Stimulated activated CD4-positive, alpha-beta T cell treated with anti-CD3 and anti-CD28 coated beads, Interleukin-4, amount 100 ng/mL, for 24 hours (primary cell): Measurements from ENCODE around the gene GARNL3.

Source experiments
- DNase-seq: peaks from one replicate; pipeline ENCODE4 v3.0.0-alpha.2; 2020

The GARNL3 gene

DNA sequence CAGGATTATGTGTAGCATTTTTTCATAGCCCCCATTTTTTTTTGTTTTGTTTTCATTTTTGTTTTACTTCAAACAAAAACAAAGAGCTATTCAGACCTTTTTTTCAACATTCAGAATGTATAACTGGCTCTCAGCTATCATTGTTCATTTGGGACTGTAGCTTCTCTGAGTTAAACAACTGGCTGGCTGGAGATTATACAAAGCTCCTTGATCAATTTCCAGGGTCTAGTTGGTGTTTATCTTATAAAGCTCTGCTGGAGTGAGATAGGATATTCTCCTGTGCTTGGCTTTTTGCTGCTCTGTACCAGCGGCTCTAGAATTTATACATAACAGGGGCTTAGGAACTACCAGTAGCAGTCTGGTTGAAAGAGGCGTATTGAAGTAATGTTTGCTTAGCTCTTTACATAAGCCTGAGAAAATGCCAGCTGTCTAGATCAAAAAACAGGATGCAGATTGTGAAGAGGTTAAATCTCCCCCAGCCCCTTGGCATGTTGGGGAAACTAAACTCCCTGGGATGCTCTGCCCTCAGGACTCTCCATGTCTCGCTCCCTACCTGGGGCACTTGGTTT, 15.2 kb downstream of the GARNL3 start:
- no peak for DNase-seq

DNA sequence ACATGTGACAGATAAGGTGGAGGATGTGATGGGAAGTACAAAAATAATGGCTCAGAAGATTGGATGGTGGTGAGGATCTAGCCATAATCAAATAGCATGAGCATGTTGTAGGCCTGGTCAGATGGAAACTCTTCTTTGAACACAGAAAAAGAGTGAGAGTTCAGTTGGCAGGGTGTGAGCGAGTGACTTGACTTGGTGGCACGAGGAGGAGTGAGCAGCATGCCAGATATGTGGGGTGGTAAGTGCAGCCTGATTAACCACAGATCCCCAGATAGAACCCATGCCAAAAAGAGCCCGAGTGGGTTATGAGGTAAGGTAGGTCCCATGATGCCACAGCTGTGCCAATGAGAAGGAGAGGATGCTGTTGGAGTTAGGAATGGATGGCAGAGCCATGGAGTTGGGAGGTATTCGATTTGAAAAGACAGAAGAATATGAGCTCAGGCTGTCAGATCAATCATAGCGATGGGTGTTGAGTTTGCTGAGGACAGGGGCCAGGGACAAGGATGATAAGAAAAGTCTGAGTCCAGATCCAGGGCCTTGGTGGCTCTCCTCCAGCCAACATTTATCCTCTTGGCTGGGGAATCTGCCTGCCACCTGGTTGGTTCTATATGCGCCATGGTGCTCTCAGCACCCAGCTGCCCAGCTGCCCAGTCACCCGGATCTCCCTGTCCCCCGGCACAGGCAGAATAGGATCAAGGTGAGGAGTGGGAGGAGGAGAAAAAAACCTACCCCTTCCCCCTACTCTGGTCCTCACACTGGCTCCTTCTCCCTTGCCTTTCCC, 16.5 kb downstream of the GARNL3 start:
- no peak for DNase-seq

DNA sequence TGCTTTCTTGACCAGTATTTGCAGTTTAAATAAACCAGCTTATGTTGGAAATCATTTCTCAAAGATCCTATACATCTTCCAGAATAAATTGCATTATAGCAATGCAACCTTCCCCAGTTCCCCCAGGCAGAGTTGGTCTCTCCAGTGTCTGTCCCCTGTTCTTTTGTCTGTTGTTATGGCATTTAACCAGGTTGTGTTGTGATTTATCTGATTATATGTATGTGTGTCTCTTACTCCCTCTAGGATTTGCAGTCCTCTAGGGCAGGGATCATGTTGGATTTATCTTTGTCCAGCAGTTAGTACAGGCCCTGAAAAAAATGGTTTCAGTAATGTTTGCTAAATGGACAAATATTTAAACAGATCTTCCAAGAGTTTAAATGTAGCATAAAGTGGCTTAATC, 17.3 kb downstream of the GARNL3 start:
- DNase-seq = no peak

DNA sequence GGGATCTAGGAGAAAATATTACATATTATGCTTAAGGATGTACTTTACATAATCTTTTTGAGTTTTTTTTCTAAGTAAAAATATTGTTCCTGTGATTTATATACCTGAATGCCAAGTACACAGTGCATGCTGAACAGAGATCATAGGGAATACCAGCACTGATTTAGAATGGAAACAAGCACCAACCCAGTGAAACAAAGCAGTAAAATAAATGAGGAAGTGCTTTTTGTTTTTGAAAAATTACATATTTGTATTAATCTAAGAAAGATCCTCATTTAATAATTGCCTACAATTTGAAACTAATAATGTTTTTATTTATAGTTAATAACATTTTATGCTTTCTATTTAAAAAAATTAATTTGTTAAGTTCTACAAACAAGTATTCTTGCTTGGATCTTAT, 18.0 kb downstream of the GARNL3 start:
- DNase-seq = no peak

DNA sequence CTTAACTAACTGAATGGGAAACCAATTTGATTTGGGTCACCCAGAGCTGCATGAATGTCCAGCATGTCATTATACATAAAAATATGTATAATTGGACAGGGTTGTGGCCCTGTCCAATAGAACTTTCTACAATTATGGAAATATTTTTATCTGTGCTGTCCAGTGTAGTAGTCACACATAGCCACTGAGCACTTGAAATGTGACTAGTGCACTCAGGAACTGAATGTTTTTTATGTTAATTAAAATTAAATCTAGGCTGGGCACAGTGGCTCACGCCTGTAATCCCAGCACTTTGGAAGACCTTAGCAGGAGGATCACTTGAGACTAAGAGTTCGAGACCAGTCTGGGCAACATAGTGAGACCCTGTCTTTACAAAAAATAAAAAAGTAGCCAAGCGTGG, 18.6 kb downstream of the GARNL3 start:
- DNase-seq = no peak

DNA sequence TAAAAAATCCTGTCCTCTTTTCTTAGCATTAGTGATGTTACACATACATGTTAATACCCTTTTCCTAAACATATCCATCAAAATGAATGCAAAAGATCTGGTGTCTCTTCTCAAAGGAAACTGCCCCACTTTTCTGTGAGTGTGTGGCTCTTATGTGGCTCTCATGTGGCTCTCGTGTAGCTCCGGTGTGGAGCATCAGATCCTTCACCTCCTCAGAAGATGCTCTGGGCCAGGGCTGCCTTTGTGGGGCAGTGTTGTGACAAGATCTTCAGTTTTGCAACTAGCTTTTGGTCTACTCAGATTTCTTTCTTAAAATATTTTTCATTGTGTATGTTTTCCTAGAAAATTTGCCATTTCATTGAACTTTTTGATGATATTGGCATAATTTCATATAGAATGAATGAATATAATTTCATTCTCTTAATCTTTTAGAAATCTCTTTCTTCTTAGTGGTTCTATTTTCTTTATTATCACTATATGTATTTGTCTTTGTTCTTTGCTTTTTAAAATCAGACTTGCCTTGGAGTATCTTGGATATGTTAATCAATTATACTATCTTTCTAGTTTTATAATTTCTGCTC, 19.4 kb downstream of the GARNL3 start:
- DNase-seq = peak; percentile 18

DNA sequence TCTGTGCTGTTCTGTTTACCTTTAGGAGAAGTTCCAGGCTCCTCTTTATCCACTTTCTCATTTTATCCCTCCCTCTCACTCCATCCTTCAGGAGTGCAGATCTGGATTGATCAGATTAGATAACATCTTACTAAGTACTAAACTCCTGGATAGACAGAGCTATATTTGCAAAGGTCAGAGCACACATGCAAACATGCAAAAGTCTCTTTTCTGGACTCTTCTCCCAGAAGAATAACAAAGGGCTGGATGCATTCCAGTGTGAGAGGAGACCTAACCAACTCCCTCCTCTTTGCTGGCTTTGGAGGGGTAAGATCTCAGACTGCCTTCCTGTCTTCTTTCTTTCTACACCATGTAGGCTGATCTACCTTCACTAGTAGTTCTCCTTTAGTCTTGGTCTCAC, 21.4 kb downstream of the GARNL3 start:
- DNase-seq = no peak

DNA sequence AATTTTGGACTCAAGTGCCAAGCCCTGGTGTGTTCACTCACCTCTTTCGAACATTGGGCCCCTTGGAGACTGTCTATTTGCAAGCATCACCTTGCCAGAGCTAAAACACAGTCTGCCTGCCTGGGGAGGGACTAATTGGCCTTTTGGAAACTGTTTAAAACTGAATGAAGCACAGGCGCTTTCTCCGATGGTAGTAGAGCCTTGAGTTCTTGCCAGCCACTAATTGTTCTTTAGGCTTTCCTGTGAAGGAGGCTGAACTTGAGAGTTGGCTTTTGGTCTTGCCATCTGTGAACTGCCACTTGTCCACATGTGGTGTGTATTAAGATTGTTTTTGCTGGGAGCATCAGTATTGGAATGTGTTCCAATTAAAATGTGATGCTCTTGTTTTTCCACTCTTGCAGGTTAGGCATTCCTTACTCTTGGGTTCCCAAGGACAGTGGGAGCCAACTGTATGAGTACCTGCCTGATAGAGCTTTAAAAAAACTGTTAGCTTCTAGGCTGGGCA, 26.0 kb downstream of the GARNL3 start:
- no peak for DNase-seq

DNA sequence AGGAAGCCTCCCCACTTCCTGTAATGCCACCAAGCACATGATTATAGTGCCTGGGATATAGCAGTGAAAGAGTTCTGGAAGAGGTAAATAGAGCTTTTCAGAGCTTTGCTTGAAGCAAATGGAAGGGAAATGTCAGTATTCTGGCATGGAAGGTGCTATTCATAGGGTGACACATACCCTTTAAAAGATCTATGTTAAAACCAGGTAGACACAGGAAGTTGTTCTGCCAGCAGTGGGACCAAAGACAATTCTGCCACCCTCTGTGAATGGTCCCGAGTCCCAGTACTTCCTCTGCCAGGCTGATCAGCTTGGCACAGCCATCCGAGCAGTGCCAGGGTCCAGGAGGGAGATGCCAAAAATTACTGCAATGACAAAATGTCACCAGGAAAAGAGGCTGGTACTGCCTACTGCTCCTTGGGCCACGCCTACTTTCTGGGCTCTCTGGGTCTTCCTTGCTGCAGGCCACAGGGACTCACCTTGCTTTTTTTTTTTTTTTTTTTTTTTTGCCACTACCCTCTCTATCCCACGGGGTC, 26.7 kb downstream of the GARNL3 start:
- DNase-seq = no peak

DNA sequence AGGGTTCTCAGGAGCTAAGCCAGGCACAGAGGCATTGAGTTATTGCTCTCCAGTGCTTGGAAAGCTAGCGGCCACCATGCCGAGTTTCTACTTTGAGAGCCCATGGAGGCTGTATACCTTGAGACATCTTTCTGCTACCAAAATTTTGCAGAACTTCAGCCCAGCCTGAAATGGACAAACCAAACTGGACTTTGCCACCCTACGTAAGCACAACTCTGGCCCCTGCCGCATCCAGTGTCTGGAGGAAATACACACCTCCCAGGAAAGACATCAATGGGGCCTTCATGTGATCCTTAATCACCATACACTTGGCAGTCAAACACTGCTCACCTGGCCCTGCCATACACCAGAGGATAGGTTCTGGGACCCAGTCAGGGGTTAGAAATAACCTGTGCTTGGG, 27.8 kb downstream of the GARNL3 start:
- DNase-seq = no peak

DNA sequence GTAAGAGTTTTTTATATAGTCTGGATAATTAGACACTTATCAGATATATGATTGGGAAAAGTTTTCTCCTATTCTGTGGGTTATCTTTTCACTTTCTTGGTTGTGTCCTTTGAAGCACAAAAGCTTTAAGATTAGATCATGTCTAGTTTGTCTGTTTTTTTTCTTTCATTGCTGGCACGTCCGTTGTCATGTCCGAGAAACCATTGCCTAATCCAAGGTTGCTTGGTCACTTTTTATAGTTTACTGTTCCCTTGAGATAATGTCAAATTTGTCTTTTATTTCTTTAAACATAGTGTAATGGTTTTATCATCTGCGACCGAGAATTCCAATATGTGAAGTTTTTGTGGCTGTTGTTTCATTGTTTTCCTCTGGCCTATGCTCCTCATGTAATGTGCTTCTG, 28.8 kb downstream of the GARNL3 start:
- no peak for DNase-seq

DNA sequence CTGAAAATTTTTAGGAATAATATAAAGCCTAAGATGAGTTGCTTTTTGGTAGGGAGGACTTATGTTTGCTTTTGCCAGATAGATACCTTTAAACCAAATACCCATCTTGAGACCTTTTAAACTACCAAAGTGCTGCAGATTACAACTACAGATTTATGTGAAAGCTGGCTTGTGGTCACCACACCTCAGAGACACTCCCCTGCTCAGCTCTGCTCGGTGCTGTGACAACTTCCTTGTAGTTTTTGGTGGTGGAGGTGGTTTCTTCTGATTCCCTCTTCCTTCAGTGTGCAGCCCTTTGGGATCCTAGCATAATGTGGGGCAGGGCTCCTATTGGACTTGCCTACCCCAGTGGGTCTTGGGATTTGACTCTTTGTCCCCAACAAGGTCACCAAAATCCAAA, 29.2 kb downstream of the GARNL3 start:
- no peak for DNase-seq

DNA sequence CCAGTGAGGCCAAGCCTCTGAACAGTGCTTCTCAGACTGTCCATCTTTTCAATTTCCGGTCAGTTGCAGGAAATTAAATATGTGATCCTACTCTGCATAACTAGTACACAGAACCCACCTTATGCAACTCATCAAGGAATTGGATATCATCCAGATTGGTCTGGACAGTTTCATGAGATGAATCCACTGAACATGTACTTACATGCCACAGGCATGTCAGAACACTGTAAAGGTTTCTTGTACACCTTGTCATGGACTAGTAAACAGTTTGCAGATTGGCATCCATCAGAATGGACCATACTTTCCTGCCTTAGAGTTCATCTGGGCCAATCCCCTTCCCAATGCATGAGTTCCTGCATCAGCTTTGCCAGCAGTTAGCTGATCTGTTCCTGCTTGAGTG, 30.4 kb downstream of the GARNL3 start:
- DNase-seq = no peak

DNA sequence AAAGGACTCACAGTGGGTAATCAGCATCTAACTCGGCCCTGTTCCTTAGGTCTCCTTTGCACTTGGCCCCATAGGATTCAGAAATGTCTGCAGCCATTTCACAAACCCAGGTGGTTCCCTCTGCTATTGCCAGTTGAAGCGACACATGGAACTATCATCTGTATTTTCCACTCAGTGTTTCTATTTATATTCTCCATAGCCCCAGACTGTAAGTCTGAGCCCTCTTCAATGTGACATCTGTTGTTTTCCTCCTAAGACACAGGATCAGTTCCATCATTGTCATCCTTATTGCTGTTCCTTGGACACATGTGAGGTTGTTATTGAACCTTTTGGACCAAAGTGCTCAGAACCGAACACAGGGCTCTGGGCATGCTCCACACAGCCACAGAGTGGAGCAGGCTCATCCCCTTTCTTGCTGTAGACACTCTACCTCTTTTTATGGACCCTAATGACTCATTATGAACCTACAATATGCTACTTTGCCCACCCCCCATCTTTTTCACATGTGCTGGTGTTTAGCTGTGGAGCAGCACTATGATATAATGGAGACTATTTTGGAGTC, 36.4 kb downstream of the GARNL3 start:
- no peak for DNase-seq

DNA sequence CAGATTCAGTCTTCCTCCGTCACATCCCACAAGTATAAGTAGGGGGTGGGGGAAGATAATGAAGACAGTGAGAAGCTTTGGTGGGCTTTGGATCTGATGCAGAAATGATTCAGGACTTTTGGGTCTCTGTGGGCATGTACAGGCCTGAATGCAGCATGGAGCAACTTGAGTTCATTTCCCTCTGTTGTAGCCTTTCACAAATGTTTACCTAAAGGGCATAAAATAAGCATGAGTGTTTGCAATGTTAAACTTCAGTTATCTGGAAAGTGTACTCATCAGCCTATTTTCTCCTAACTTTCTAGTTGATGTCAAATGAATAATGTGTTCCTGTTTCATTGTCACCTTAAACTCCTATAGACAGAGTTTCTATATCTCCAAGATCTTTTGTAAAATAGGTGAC, 39.3 kb downstream of the GARNL3 start:
- DNase-seq = no peak

DNA sequence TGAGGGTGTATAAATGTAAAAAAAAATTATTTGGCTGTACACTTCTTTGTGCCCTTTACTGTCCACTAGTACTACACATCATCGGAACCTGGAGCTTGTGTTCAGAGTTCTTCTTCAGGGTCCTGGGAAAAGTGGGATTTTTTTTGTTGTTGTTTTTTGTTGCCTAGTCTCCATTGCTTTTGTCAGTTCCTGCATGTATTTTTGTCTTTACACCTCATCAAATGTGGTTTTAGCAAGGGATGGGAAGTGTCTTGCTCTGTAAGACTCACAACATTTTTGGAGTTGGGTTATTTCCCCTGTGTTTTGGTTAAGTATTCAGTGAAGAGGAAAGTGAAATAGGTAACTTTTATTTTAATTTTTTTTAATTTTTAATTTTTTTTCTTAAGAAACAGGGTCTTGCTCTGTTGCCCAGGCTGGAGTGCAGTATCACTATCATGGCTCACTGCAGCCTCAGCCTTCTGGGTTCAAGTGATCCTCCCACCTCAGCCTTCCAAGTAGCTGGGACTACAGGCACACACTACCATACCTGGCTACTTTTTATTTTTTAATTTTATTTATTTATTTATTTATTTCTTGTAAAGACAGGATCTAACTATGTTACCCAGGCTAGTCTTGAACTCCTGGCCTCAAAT, 40.7 kb downstream of the GARNL3 start:
- no peak for DNase-seq

DNA sequence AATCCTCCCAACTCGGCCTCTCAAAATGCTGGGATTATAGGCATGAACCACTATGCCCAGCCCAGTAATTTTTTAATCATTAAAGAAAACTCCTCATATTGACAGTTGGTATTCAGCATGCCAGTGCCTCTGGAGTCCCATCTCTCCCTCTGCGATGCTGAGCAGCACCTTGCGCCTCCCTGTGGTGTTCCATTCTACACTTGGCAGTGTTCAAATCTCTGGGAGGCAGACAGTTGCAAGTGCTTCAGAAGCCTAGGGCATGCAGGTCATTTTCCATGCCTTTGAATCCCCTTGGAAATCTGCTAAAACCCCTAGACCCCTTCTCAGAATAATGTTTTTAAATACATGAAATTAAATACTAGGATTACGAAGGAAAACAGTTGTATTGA, 41.3 kb downstream of the GARNL3 start:
- no peak for DNase-seq

DNA sequence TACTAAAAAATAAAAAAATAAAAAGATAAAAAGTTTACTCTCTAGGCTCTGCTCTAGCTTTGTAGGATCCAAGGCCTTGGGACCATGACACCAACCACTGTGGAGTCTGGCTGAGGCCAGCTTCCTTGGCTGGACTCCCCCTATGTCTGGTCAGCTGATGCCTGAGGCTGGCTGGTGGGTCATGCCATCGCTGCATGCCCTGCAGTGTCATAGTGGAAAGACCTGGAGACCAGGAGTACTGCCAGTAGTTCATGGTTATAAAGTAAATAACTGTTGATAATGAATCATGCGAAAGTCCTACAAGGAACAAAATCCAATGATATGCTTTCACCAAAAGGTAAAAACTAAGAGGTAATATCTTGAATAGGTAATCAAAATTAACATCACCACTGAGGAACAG, 43.2 kb downstream of the GARNL3 start:
- no peak for DNase-seq

DNA sequence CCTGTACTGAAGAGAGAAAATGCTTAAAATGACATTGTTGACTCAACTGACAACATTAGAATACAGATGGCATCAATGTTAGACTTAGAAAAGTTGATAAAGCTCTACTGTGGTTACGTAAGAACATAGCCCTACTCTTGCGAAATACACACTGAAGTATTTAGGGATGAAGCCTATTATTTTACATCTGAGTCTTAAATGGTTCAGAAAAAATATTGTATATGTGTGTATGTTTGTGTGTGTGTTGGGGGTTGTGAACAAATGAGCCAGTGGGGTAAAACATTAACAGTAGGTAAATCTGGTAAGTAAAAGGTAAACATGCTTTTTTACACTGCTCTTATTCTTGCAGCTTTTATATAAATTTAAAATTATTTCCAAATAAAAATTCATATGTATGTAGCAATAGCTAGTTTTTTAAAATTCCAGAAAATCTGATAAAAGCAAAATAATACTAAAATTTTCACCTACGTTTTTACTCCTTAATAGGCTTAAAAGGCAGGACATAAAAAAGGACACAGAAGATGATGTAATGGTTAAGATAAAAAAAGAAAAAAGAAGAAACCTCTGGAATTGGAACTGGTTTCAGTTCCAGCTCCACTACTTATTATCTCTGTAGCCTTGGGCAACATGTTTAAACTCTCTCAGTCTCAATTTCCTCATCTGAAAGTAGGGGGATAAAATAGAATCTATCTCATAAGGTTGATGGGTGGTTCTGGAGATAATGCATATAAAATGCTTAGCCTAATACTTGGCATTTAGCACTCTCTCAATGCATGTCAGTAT, 44.3 kb downstream of the GARNL3 start:
- DNase-seq = no peak

DNA sequence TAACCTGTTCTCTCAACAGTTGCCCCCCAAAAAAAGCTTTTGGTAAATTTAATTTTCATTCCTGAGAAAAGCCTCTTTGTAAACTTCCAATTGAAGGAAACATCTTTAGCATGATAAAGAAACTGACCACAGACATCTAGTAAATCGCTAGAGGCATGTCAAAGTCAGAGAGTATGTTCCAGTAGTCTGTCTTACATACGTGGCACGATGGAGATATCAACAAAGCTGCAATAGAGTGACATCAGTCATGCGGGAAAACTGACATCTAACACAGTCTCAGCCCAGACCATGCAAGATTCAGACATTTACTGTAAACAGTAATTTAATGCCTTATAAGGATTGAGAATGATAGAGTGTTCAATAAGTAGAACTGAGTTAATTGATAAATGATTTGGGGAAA, 45.1 kb downstream of the GARNL3 start:
- no peak for DNase-seq

DNA sequence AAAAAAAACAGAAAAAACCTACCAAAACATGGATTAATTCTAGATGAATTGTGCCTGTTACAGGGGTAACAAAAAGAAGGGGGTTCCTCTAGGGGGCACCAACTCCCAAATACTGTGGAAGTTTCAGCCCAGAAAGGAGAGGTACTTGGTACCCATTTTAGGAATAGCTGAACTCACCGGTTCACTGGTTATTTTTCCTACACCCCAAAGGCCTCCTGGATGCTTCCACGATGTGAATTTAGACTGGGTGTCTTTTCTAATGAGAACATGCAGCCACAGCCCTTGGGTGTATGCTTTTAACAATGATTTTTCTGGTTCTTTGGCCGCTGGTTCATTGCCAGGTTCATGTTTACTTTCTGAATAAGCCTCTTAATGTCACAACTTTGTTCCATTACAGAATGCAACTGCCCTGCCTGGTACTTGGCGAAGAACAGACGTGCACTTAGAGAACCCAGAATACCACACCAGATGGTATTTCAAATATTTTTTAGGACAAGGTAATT, 46.7 kb downstream of the GARNL3 start:
- DNase-seq = peak; percentile 34

DNA sequence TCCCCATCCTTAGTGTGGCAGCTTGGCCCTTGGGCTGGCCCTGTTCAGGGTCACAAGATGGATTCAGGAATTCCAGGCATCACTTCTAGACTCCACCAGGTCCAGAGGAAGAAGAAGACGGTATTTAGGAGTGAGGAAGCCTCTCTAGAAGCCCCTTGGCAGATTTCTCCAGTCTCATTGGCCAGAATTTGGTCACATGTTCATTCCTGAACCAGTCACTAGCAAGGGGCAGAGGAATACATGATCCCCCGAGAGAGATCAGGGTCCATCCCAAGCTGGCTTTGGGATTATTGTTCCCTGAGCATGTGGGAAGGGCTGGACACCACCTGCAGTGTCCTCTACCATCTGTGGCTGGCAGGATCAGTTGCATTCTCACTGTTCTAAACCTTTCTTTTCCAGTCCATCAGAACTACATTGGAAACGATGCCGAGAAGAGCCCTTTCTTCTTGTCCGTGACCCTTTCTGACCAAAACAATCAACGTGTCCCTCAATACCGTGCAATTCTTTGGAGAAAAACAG, 48.5 kb downstream of the GARNL3 start:
- no peak for DNase-seq
